ENCODE measurements around the gene THAP6. TPM values are rescaled to one million over a fixed set of nuclear protein-coding genes. Genes with fewer than 3 reads are reported as not detected.
"Not testable (repeated sequence)": the region's sequence is repeated elsewhere in the genome, so short reads cannot be mapped to it uniquely, and the experiment has no call there.

Gene THAP6
- total RNA-seq, 4 donors from 2014 or later: 11.0 to 21.2 (median 12.8) TPM

GRCh38 chr4:75530556-75531322 is 16.5 kb downstream of the THAP6 start:
- DNase-seq (ENCODE audit: extremely low spot score): no peak
- no peaks in the 10 kb centered on the region for H3K4me1 ChIP-seq
- TF ChIP-seq CTCF (IDR thresholded peaks at IDR 0.05) (no peak), EP300 (IDR thresholded peaks at IDR 0.05) (no peak), POLR2AphosphoS5 (IDR thresholded peaks at IDR 0.05) (no peak), POLR2A (IDR thresholded peaks at IDR 0.05; ENCODE audit: low read depth) (no peak)
- no peak overlapping the region for H3K4me3 ChIP-seq
- H3K36me3 ChIP-seq: peaks cover 23 to 78% (median 61%) of the 10 kb centered on the region in 4 donors
- intact Hi-C loops (cut with DNase I): no loop called here
- H3K9me3 ChIP-seq: no peaks in the 10 kb centered on the region
- no peak overlapping the region for H3K27ac ChIP-seq (replicated peaks in 1 of 4)
- 97% methylated on average over 2 of the region's 2 CpGs for WGBS
- H3K27me3 ChIP-seq: no peaks in the 10 kb centered on the region

- H3K4me1 ChIP-seq; H3K9me3 ChIP-seq; H3K4me3 ChIP-seq; H3K27me3 ChIP-seq; DNase-seq (ENCODE audit: extremely low spot score); intact Hi-C loops (cut with DNase I); H3K27ac ChIP-seq (replicated peaks in 1 of 4): not testable (repeated sequence)
- peaks cover 18 to 69% (median 52%) of the 10 kb centered on the region in 4 donors for H3K36me3 ChIP-seq
- WGBS: 98% methylated on average over 7 of the region's 7 CpGs
Observed at GRCh38 chr4:75531536-75532143, 17.4 kb downstream of the THAP6 start.

GRCh38 chr4:75533339-75533887 is 19.1 kb downstream of the THAP6 start:
- H3K4me3 ChIP-seq; H3K27me3 ChIP-seq; intact Hi-C loops (cut with DNase I); H3K27ac ChIP-seq (replicated peaks in 1 of 4); H3K4me1 ChIP-seq; H3K9me3 ChIP-seq; DNase-seq (ENCODE audit: extremely low spot score): not testable (repeated sequence)
- H3K36me3 ChIP-seq: peaks cover 9 to 59% (median 38%) of the 10 kb centered on the region in 4 donors
- 99% methylated on average over 4 of the region's 4 CpGs for WGBS

GRCh38 chr4:75533926-75534325 is 19.7 kb downstream of the THAP6 start:
- H3K27me3 ChIP-seq; H3K4me3 ChIP-seq; DNase-seq (ENCODE audit: extremely low spot score); H3K9me3 ChIP-seq; intact Hi-C loops (cut with DNase I); H3K27ac ChIP-seq (replicated peaks in 1 of 4); H3K4me1 ChIP-seq: not testable (repeated sequence)
- peaks cover 9 to 57% (median 35%) of the 10 kb centered on the region in 4 donors for H3K36me3 ChIP-seq

- H3K27ac ChIP-seq (replicated peaks in 1 of 4); H3K4me1 ChIP-seq; intact Hi-C loops (cut with DNase I); DNase-seq (ENCODE audit: extremely low spot score); H3K27me3 ChIP-seq; H3K4me3 ChIP-seq; H3K9me3 ChIP-seq: not testable (repeated sequence)
- peaks cover 0 to 28% (median 16%) of the 10 kb centered on the region in 4 donors for H3K36me3 ChIP-seq
- 94% methylated on average over 6 of the region's 6 CpGs for WGBS
Observed at GRCh38 chr4:75537308-75537707, 23.0 kb downstream of the THAP6 start.

GRCh38 chr4:75542824-75543223 is 28.6 kb downstream of the THAP6 start:
- H3K36me3 ChIP-seq: peaks cover 0 to 33% (median 28%) of the 10 kb centered on the region in 4 donors
- DNase-seq (ENCODE audit: extremely low spot score): no peak
- no peak overlapping the region for H3K27ac ChIP-seq (replicated peaks in 1 of 4)
- no peaks in the 10 kb centered on the region for H3K9me3 ChIP-seq
- H3K27me3 ChIP-seq: no peaks in the 10 kb centered on the region
- H3K4me1 ChIP-seq: peaks cover 0 to under 1% (median 0%) of the 10 kb centered on the region in 4 donors
- intact Hi-C loops (cut with DNase I): no loop called here
- TF ChIP-seq EP300 (IDR thresholded peaks at IDR 0.05) (no peak), CTCF (IDR thresholded peaks at IDR 0.05) (no peak), POLR2A (IDR thresholded peaks at IDR 0.05; ENCODE audit: low read depth) (no peak), POLR2AphosphoS5 (IDR thresholded peaks at IDR 0.05) (no peak)
- H3K4me3 ChIP-seq: no peak overlapping the region

GRCh38 chr4:75544220-75544619 is 29.9 kb downstream of the THAP6 start:
- H3K4me1 ChIP-seq; H3K4me3 ChIP-seq; H3K27me3 ChIP-seq; intact Hi-C loops (cut with DNase I); H3K9me3 ChIP-seq; DNase-seq (ENCODE audit: extremely low spot score); H3K27ac ChIP-seq (replicated peaks in 1 of 4): not testable (repeated sequence)
- 94% methylated on average over 8 of the region's 8 CpGs for WGBS
- peaks cover 0 to 33% (median 24%) of the 10 kb centered on the region in 4 donors for H3K36me3 ChIP-seq
